Ovary (tissue), 3 donors: Measurements from ENCODE around the gene LRRTM4.

Experiments
- CTCF ChIP-seq, 3 donors: fragments of 450-650 bp in 2 of 3; fragments of 200-600 bp in 1 of 3; IDR thresholded peaks; one replicate each; pipeline versions ENCODE4 v1.5.1 to v1.8.0; 2016 to 2022; ENCODE audit warnings: antibody characterized with exemption in 3 of 3, mild to moderate bottlenecking in 1 of 3
- POLR2A ChIP-seq: fragments of 450-650 bp; IDR thresholded peaks from one replicate; pipeline ENCODE4 v1.6.1; 2017; ENCODE audit warnings: antibody characterized with exemption, mild to moderate bottlenecking, moderate library complexity
- donor health status: DM: no; HTN: no; CAD: no.

- no peak for TF ChIP-seq POLR2A
- TF ChIP-seq CTCF (IDR thresholded peaks at IDR 0.05) = no peak
These were observed 651.6 kb downstream of the LRRTM4 start for GRCh38 chr2:76870581-76870980.
